Measurements from ENCODE around the gene TBC1D8. TPM values are rescaled to one million over a fixed set of nuclear protein-coding genes. Genes with fewer than 3 reads are reported as not detected.

The TBC1D8 gene
- polyA plus RNA-seq, 3 donors = 16.1 to 78.0 (median 22.4) TPM

- H3K27ac ChIP-seq (ENCODE audit: low read depth in 1 of 2, low read length in 2 of 2) = peak overlapping the region; percentile 12 to 34
Measured at GRCh38 chr2:101133492-101134100, 17.6 kb downstream of the TBC1D8 start.

DNA sequence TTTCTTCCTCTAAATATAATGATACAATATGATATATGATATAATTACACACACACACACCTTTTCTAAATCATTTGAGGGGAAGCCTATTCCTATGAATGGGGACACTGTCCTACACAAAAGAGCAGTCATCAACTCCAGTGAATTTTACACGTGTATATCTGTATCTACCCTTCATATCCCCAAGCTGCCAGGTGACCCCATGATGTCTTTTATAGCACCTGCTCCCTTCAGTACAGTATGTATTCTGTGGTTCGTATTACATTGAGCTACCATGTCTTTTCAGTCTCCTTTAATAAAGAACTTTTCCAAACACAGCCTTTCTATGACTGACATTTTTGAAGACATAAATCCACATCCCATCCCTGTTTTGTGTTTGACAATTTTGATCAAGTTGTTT, 19.0 kb downstream of the TBC1D8 start:
- TF ChIP-seq, protein P1, sequence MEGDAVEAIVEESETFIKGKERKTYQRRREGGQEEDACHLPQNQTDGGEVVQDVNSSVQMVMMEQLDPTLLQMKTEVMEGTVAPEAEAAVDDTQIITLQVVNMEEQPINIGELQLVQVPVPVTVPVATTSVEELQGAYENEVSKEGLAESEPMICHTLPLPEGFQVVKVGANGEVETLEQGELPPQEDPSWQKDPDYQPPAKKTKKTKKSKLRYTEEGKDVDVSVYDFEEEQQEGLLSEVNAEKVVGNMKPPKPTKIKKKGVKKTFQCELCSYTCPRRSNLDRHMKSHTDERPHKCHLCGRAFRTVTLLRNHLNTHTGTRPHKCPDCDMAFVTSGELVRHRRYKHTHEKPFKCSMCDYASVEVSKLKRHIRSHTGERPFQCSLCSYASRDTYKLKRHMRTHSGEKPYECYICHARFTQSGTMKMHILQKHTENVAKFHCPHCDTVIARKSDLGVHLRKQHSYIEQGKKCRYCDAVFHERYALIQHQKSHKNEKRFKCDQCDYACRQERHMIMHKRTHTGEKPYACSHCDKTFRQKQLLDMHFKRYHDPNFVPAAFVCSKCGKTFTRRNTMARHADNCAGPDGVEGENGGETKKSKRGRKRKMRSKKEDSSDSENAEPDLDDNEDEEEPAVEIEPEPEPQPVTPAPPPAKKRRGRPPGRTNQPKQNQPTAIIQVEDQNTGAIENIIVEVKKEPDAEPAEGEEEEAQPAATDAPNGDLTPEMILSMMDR (IDR thresholded peaks at IDR 0.05) = no peak
- Histone ChIP-seq H3K4me3 (replicated peaks in 1 of 3; ENCODE audit: low read depth in 2 of 3, low read length in 3 of 3) (no peak overlapping the region), H3K9ac (ENCODE audit: insufficient read depth, low read length, poor library complexity, severe bottlenecking) (no peak overlapping the region), H3K4me2 (replicated peaks; ENCODE audit: extremely low read depth, low read length, poor library complexity, severe bottlenecking) (no peak overlapping the region), H3K79me2 (ENCODE audit: insufficient read depth, low read length) (peaks cover 37% of the 10 kb centered on the region), H4K20me1 (ENCODE audit: insufficient read depth, low read length) (peaks cover 99% of the 10 kb centered on the region), H3K4me1 (ENCODE audit: control insufficient read depth in 1 of 2, insufficient read depth in 2 of 2, low read length in 2 of 2) (peaks cover 17 to 20% of the 10 kb centered on the region in 2 donors), H3K36me3 (replicated peaks in 1 of 2; ENCODE audit: control insufficient read depth in 1 of 2, insufficient read depth in 2 of 2, low read length in 2 of 2) (no peaks in the 10 kb centered on the region), H3K27me3 (ENCODE audit: control insufficient read depth in 2 of 2, insufficient read depth in 2 of 2, low read length in 2 of 2) (no peaks in the 10 kb centered on the region), H3K27ac (ENCODE audit: low read depth in 1 of 2, low read length in 2 of 2) (no peak overlapping the region), H2AFZ (ENCODE audit: insufficient read depth, low read depth, low read length, poor library complexity, severe bottlenecking) (no peak overlapping the region), H3K9me3 (replicated peaks in 1 of 2; ENCODE audit: control insufficient read depth in 1 of 2, insufficient read depth in 1 of 2, low read length in 2 of 2) (no peaks in the 10 kb centered on the region)
- intact Hi-C loops (cut with micrococcal nuclease) = no loop called here
- DNase-seq = no peak
- no peak overlapping the region for H3K27ac Mint-ChIP-seq
- H3K36me3 Mint-ChIP-seq = peaks cover 3 to 12% of the 10 kb centered on the region in 2 donors
- peaks cover 5 to 17% (median 10%) of the 10 kb centered on the region in 7 donors for H3K9me3 Mint-ChIP-seq
- H3K4me3 Mint-ChIP-seq = no peak overlapping the region
- peaks cover 24% of the 10 kb centered on the region for H3K4me1 Mint-ChIP-seq
- H3K27me3 Mint-ChIP-seq (ENCODE audit: low read depth in 3 of 3) = peaks cover 0 to 2% (median 0%) of the 10 kb centered on the region in 3 donors
- WGBS (ENCODE audit: insufficient coverage) = no CpG with 5 or more reads among the region's 2 CpGs

More at GRCh38 chr2:101133492-101134100, 17.6 kb downstream of the TBC1D8 start:
- no peak overlapping the region for H3K4me2 ChIP-seq (replicated peaks; ENCODE audit: extremely low read depth, low read length, poor library complexity, severe bottlenecking)
- peaks cover 14 to 17% of the 10 kb centered on the region in 2 donors for H3K4me1 ChIP-seq (ENCODE audit: control insufficient read depth in 1 of 2, insufficient read depth in 2 of 2, low read length in 2 of 2)
- peaks cover 0 to 2% (median 0%) of the 10 kb centered on the region in 3 donors for H3K27me3 Mint-ChIP-seq (ENCODE audit: low read depth in 3 of 3)
- peak overlapping the region in 2 of 7 donors; percentile 41 to 71 for H3K27ac Mint-ChIP-seq
- H3K9me3 ChIP-seq (replicated peaks in 1 of 2; ENCODE audit: control insufficient read depth in 1 of 2, insufficient read depth in 1 of 2, low read length in 2 of 2) = no peaks in the 10 kb centered on the region
- no peak overlapping the region for H3K4me3 Mint-ChIP-seq
- H3K9me3 Mint-ChIP-seq = peaks cover 6 to 22% (median 9%) of the 10 kb centered on the region in 7 donors
- H4K20me1 ChIP-seq (ENCODE audit: insufficient read depth, low read length) = peaks cover 99% of the 10 kb centered on the region
- no peaks in the 10 kb centered on the region for H3K36me3 ChIP-seq (replicated peaks in 1 of 2; ENCODE audit: control insufficient read depth in 1 of 2, insufficient read depth in 2 of 2, low read length in 2 of 2)
- no peak overlapping the region for H3K9ac ChIP-seq (ENCODE audit: insufficient read depth, low read length, poor library complexity, severe bottlenecking)
- DNase-seq = peak in 2 of 3 donors; percentile 40 to 66
- WGBS (ENCODE audit: insufficient coverage) = no CpG with 5 or more reads among the region's 2 CpGs
- H3K4me3 ChIP-seq (replicated peaks in 1 of 3; ENCODE audit: low read depth in 2 of 3, low read length in 3 of 3) = no peak overlapping the region
- intact Hi-C loops (cut with micrococcal nuclease) = no loop called here
- peaks cover 6 to 12% of the 10 kb centered on the region in 2 donors for H3K36me3 Mint-ChIP-seq
- no peak overlapping the region for H2AFZ ChIP-seq (ENCODE audit: insufficient read depth, low read depth, low read length, poor library complexity, severe bottlenecking)
- H3K4me1 Mint-ChIP-seq = peaks cover 13% of the 10 kb centered on the region
- peaks cover 29% of the 10 kb centered on the region for H3K79me2 ChIP-seq (ENCODE audit: insufficient read depth, low read length)
- TF ChIP-seq, protein P1 (IDR thresholded peaks at IDR 0.05) = no peak
- H3K27me3 ChIP-seq (ENCODE audit: control insufficient read depth in 2 of 2, insufficient read depth in 2 of 2, low read length in 2 of 2) = no peaks in the 10 kb centered on the region

Measured in CD14-positive monocyte (primary cell).